ENCODE results near the gene HMCN2.
A peak's percentile ranks its signal among the peaks of the same experiment; 100 is the strongest.

The HMCN2 gene

GRCh38 chr9:130448035-130448624, 182.6 kb downstream of the HMCN2 start:
- H3K9ac ChIP-seq (ENCODE audit: low read length), result no peak overlapping the region
- H3K27me3 ChIP-seq (ENCODE audit: control insufficient read depth in 1 of 2, insufficient read depth in 2 of 2, low read length in 2 of 2), result no peaks in the 10 kb centered on the region
- no peak overlapping the region for H3K27ac ChIP-seq (ENCODE audit: low read depth, low read length)
- H3K9me3 ChIP-seq (ENCODE audit: low read length), result no peaks in the 10 kb centered on the region
- no peak overlapping the region for H3K4me3 ChIP-seq (ENCODE audit: low read depth in 1 of 2, low read length in 2 of 2)
- H3K4me1 ChIP-seq (ENCODE audit: insufficient read depth, low read length), result peaks cover 49% of the 10 kb centered on the region
- no peaks in the 10 kb centered on the region for H3K36me3 ChIP-seq (ENCODE audit: insufficient read depth, low read length)

GRCh38 chr9:130448771-130449603, 183.4 kb downstream of the HMCN2 start:
- H3K27me3 ChIP-seq (ENCODE audit: control insufficient read depth in 1 of 2, insufficient read depth in 2 of 2, low read length in 2 of 2), result no peaks in the 10 kb centered on the region
- H3K27ac ChIP-seq (ENCODE audit: low read depth, low read length), result no peak overlapping the region
- no peak overlapping the region for H3K9ac ChIP-seq (ENCODE audit: low read length)
- H3K36me3 ChIP-seq (ENCODE audit: insufficient read depth, low read length), result no peaks in the 10 kb centered on the region
- no peaks in the 10 kb centered on the region for H3K9me3 ChIP-seq (ENCODE audit: low read length)
- peaks cover 57% of the 10 kb centered on the region for H3K4me1 ChIP-seq (ENCODE audit: insufficient read depth, low read length)
- H3K4me3 ChIP-seq (ENCODE audit: low read depth in 1 of 2, low read length in 2 of 2), result no peak overlapping the region

- Histone ChIP-seq H3K36me3 (ENCODE audit: insufficient read depth, low read length) (no peaks in the 10 kb centered on the region), H3K4me3 (ENCODE audit: low read depth in 1 of 2, low read length in 2 of 2) (no peak overlapping the region), H3K27me3 (ENCODE audit: control insufficient read depth in 1 of 2, insufficient read depth in 2 of 2, low read length in 2 of 2) (no peaks in the 10 kb centered on the region), H3K9ac (ENCODE audit: low read length) (no peak overlapping the region), H3K9me3 (ENCODE audit: low read length) (no peaks in the 10 kb centered on the region), H3K27ac (ENCODE audit: low read depth, low read length) (no peak overlapping the region), H3K4me1 (ENCODE audit: insufficient read depth, low read length) (peaks cover 56% of the 10 kb centered on the region)
These were observed 184.9 kb downstream of the HMCN2 start for GRCh38 chr9:130450344-130451003.

- Histone ChIP-seq H3K4me3 (ENCODE audit: low read depth in 1 of 2, low read length in 2 of 2) (no peak overlapping the region), H3K27ac (ENCODE audit: low read depth, low read length) (peak overlapping the region; percentile 58), H3K9me3 (ENCODE audit: low read length) (no peaks in the 10 kb centered on the region), H3K36me3 (ENCODE audit: insufficient read depth, low read length) (no peaks in the 10 kb centered on the region), H3K9ac (ENCODE audit: low read length) (peak overlapping the region; percentile 25), H3K27me3 (ENCODE audit: control insufficient read depth in 1 of 2, insufficient read depth in 2 of 2, low read length in 2 of 2) (no peaks in the 10 kb centered on the region), H3K4me1 (ENCODE audit: insufficient read depth, low read length) (peaks cover 50% of the 10 kb centered on the region)
These were observed 185.4 kb downstream of the HMCN2 start for GRCh38 chr9:130451004-130451390.

GRCh38 chr9:130451509-130452388, 186.2 kb downstream of the HMCN2 start:
- H3K4me1 ChIP-seq (ENCODE audit: insufficient read depth, low read length), result peaks cover 43% of the 10 kb centered on the region
- H3K27me3 ChIP-seq (ENCODE audit: control insufficient read depth in 1 of 2, insufficient read depth in 2 of 2, low read length in 2 of 2), result no peaks in the 10 kb centered on the region
- no peaks in the 10 kb centered on the region for H3K36me3 ChIP-seq (ENCODE audit: insufficient read depth, low read length)
- H3K9ac ChIP-seq (ENCODE audit: low read length), result peak overlapping the region; percentile 25
- no peaks in the 10 kb centered on the region for H3K9me3 ChIP-seq (ENCODE audit: low read length)
- H3K27ac ChIP-seq (ENCODE audit: low read depth, low read length), result peak overlapping the region; percentile 58
- H3K4me3 ChIP-seq (ENCODE audit: low read depth in 1 of 2, low read length in 2 of 2), result no peak overlapping the region

GRCh38 chr9:130452835-130453234, 187.3 kb downstream of the HMCN2 start:
- Histone ChIP-seq H3K4me1 (ENCODE audit: insufficient read depth, low read length) (peaks cover 32% of the 10 kb centered on the region), H3K9ac (ENCODE audit: low read length) (no peak overlapping the region), H3K27ac (ENCODE audit: low read depth, low read length) (no peak overlapping the region), H3K36me3 (ENCODE audit: insufficient read depth, low read length) (no peaks in the 10 kb centered on the region), H3K27me3 (ENCODE audit: control insufficient read depth in 1 of 2, insufficient read depth in 2 of 2, low read length in 2 of 2) (no peaks in the 10 kb centered on the region), H3K9me3 (ENCODE audit: low read length) (no peaks in the 10 kb centered on the region), H3K4me3 (ENCODE audit: low read depth in 1 of 2, low read length in 2 of 2) (no peak overlapping the region)

- Histone ChIP-seq H3K4me1 (ENCODE audit: insufficient read depth, low read length) (peaks cover 32% of the 10 kb centered on the region), H3K27ac (ENCODE audit: low read depth, low read length) (no peak overlapping the region), H3K36me3 (ENCODE audit: insufficient read depth, low read length) (no peaks in the 10 kb centered on the region), H3K9me3 (ENCODE audit: low read length) (no peaks in the 10 kb centered on the region), H3K4me3 (ENCODE audit: low read depth in 1 of 2, low read length in 2 of 2) (no peak overlapping the region), H3K27me3 (ENCODE audit: control insufficient read depth in 1 of 2, insufficient read depth in 2 of 2, low read length in 2 of 2) (no peaks in the 10 kb centered on the region), H3K9ac (ENCODE audit: low read length) (no peak overlapping the region)
These were observed 187.9 kb downstream of the HMCN2 start for GRCh38 chr9:130453487-130453886.

GRCh38 chr9:130454096-130454811, 188.7 kb downstream of the HMCN2 start:
- Histone ChIP-seq H3K27me3 (ENCODE audit: control insufficient read depth in 1 of 2, insufficient read depth in 2 of 2, low read length in 2 of 2) (no peaks in the 10 kb centered on the region), H3K4me3 (ENCODE audit: low read depth in 1 of 2, low read length in 2 of 2) (no peak overlapping the region), H3K27ac (ENCODE audit: low read depth, low read length) (no peak overlapping the region), H3K9me3 (ENCODE audit: low read length) (no peaks in the 10 kb centered on the region), H3K4me1 (ENCODE audit: insufficient read depth, low read length) (peaks cover 32% of the 10 kb centered on the region), H3K9ac (ENCODE audit: low read length) (no peak overlapping the region), H3K36me3 (ENCODE audit: insufficient read depth, low read length) (no peaks in the 10 kb centered on the region)

GRCh38 chr9:130454812-130455325, 189.3 kb downstream of the HMCN2 start:
- Histone ChIP-seq H3K36me3 (ENCODE audit: insufficient read depth, low read length) (no peaks in the 10 kb centered on the region), H3K27ac (ENCODE audit: low read depth, low read length) (no peak overlapping the region), H3K4me1 (ENCODE audit: insufficient read depth, low read length) (peaks cover 32% of the 10 kb centered on the region), H3K9ac (ENCODE audit: low read length) (no peak overlapping the region), H3K4me3 (ENCODE audit: low read depth in 1 of 2, low read length in 2 of 2) (no peak overlapping the region), H3K27me3 (ENCODE audit: control insufficient read depth in 1 of 2, insufficient read depth in 2 of 2, low read length in 2 of 2) (no peaks in the 10 kb centered on the region), H3K9me3 (ENCODE audit: low read length) (no peaks in the 10 kb centered on the region)

- Histone ChIP-seq H3K9ac (ENCODE audit: low read length) (no peak overlapping the region), H3K36me3 (ENCODE audit: insufficient read depth, low read length) (no peaks in the 10 kb centered on the region), H3K4me1 (ENCODE audit: insufficient read depth, low read length) (peaks cover 9% of the 10 kb centered on the region), H3K9me3 (ENCODE audit: low read length) (no peaks in the 10 kb centered on the region), H3K27ac (ENCODE audit: low read depth, low read length) (no peak overlapping the region), H3K27me3 (ENCODE audit: control insufficient read depth in 1 of 2, insufficient read depth in 2 of 2, low read length in 2 of 2) (no peaks in the 10 kb centered on the region), H3K4me3 (ENCODE audit: low read depth in 1 of 2, low read length in 2 of 2) (no peak overlapping the region)
These were observed 192.7 kb downstream of the HMCN2 start for GRCh38 chr9:130458027-130458803.

Measured in muscle layer of colon (tissue), 2 donors.